Measurements from ENCODE around the gene SMIM20. TPM values are rescaled to one million over a fixed set of nuclear protein-coding genes. Genes with fewer than 3 reads are reported as not detected.
A peak's percentile ranks its signal among the peaks of the same experiment; 100 is the strongest.

The SMIM20 gene
- total RNA-seq, 2 experiments from 2014 or later = 21.3 to 26.9 TPM

GRCh38 chr4:25938787-25939186 is 24.8 kb downstream of the SMIM20 start:
- peaks cover 1% of the 10 kb centered on the region for H3K36me3 Mint-ChIP-seq (ENCODE audit: low read depth)
- POLR2A ChIA-PET = interaction anchor here (0.8 to 1.1 kb wide), 2 partner anchors 9 to 89 kb away, joined by 3 read pairs; no protein-coding TSS in a partner anchor
- ATAC-seq (peak; percentile 95), DNase-seq (peak; percentile 69)
- peaks cover 19% of the 10 kb centered on the region for H3K27me3 Mint-ChIP-seq
- peak overlapping the region; percentile 82 for H3K27ac Mint-ChIP-seq
- peaks cover 19% of the 10 kb centered on the region for H3K4me1 Mint-ChIP-seq (ENCODE audit: low read depth)
- CTCF ChIA-PET = interaction anchor here (1.0 to 3.0 kb wide), 4 partner anchors 10 to 48 kb away, joined by 3 to 16 read pairs (median 4); no protein-coding TSS in a partner anchor
- peaks cover 1% of the 10 kb centered on the region for H3K9me3 Mint-ChIP-seq
- peak overlapping the region; percentile 4 for H3K4me3 Mint-ChIP-seq
- intact Hi-C loops (cut with micrococcal nuclease) = loop anchor here (2.0 kb wide), 1 partner anchor 24 kb away; the partner anchor contains the start of gene SMIM20
- TF ChIP-seq CTCF (IDR thresholded peaks at IDR 0.05) = no peak

- Mint-ChIP-seq H3K36me3 (ENCODE audit: low read depth) (peaks cover 1% of the 10 kb centered on the region), H3K4me3 (no peak overlapping the region), H3K27me3 (peaks cover 22% of the 10 kb centered on the region), H3K4me1 (ENCODE audit: low read depth) (peaks cover 19% of the 10 kb centered on the region), H3K9me3 (peaks cover 1% of the 10 kb centered on the region), H3K27ac (peak overlapping the region; percentile 82)
- POLR2A ChIA-PET = interaction anchor here (0.8 to 1.1 kb wide), 2 partner anchors 9 to 89 kb away, joined by 3 read pairs; no protein-coding TSS in a partner anchor
- CTCF ChIA-PET = interaction anchor here (1.7 to 3.0 kb wide), 2 partner anchors 11 to 48 kb away, joined by 5 to 16 read pairs; no protein-coding TSS in a partner anchor
- intact Hi-C loops (cut with micrococcal nuclease) = loop anchor here (2.0 kb wide), 1 partner anchor 25 kb away; the partner anchor contains the start of gene SMIM20
- no peak for TF ChIP-seq CTCF (IDR thresholded peaks at IDR 0.05)
- no peak for ATAC-seq
- no peak for DNase-seq
These were observed 25.3 kb downstream of the SMIM20 start for GRCh38 chr4:25939330-25939729.

- Mint-ChIP-seq H3K9me3 (peaks cover 1% of the 10 kb centered on the region), H3K36me3 (ENCODE audit: low read depth) (peaks cover 1% of the 10 kb centered on the region), H3K4me1 (ENCODE audit: low read depth) (peaks cover 19% of the 10 kb centered on the region), H3K27ac (no peak overlapping the region), H3K27me3 (peaks cover 28% of the 10 kb centered on the region), H3K4me3 (no peak overlapping the region)
- DNase-seq (no peak), ATAC-seq (no peak)
- ChIA-PET POLR2A (no interaction called here), CTCF (interaction anchor here (0.8 to 2.0 kb wide), 3 partner anchors 16 to 99 kb away, joined by 3 to 6 read pairs (median 4); no protein-coding TSS in a partner anchor)
- TF ChIP-seq CTCF (IDR thresholded peaks at IDR 0.05) = no peak
- intact Hi-C loops (cut with micrococcal nuclease) = no loop called here
These were observed 27.6 kb downstream of the SMIM20 start for GRCh38 chr4:25941457-25942221.

DNA sequence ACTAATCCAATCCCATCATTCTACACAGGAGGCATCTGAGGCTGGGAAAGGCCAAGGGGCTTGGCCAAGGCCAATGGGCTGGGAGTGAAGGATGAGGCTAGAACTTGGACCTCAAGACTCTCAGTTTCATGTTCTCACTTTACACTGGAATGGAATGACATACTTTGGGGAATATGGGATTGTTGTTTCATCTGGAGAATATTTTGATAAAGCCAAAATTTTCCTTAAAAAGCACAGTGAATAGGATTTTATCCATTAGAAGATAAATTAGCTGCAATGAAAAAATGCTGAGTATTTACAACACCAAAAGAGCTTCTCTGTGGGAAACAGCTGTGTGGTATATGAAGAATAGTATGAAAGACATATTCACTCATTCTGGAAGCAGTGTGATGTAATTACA is 29.3 kb downstream of the SMIM20 start:
- H3K4me3 Mint-ChIP-seq = no peak overlapping the region
- DNase-seq (no peak), ATAC-seq (no peak)
- peaks cover 1% of the 10 kb centered on the region for H3K36me3 Mint-ChIP-seq (ENCODE audit: low read depth)
- no peak for TF ChIP-seq CTCF (IDR thresholded peaks at IDR 0.05)
- H3K4me1 Mint-ChIP-seq (ENCODE audit: low read depth) = peaks cover 12% of the 10 kb centered on the region
- peaks cover 1% of the 10 kb centered on the region for H3K9me3 Mint-ChIP-seq
- H3K27ac Mint-ChIP-seq = no peak overlapping the region
- ChIA-PET POLR2A (no interaction called here), CTCF (no interaction called here)
- H3K27me3 Mint-ChIP-seq = peaks cover 29% of the 10 kb centered on the region
- intact Hi-C loops (cut with micrococcal nuclease) = no loop called here

- no peak for TF ChIP-seq CTCF (IDR thresholded peaks at IDR 0.05)
- intact Hi-C loops (cut with micrococcal nuclease) = no loop called here
- H3K9me3 Mint-ChIP-seq = peaks cover 1% of the 10 kb centered on the region
- no peak overlapping the region for H3K4me3 Mint-ChIP-seq
- peaks cover 7% of the 10 kb centered on the region for H3K4me1 Mint-ChIP-seq (ENCODE audit: low read depth)
- ChIA-PET POLR2A (no interaction called here), CTCF (interaction anchor here (1.6 kb wide), 1 partner anchor 43 kb away, joined by 6 read pairs; no protein-coding TSS in a partner anchor)
- DNase-seq (no peak), ATAC-seq (no peak)
- H3K27ac Mint-ChIP-seq = no peak overlapping the region
- peaks cover 32% of the 10 kb centered on the region for H3K27me3 Mint-ChIP-seq
- peaks cover 1% of the 10 kb centered on the region for H3K36me3 Mint-ChIP-seq (ENCODE audit: low read depth)
These were observed 29.8 kb downstream of the SMIM20 start for GRCh38 chr4:25943805-25944204.

Data from activated CD8-positive, alpha-beta T cell treated with anti-CD3 and anti-CD28 coated beads for 36 hours (primary cell).